ENCODE results near the gene TMEM202. TPM values are rescaled to one million over a fixed set of nuclear protein-coding genes. Genes with fewer than 3 reads are reported as not detected.
"Not testable (repeated sequence)": the region's sequence is repeated elsewhere in the genome, so short reads cannot be mapped to it uniquely, and the experiment has no call there.

Gene TMEM202
- total RNA-seq, 2 donors from 2014 or later, result not detected

GRCh38 chr15:72411544-72411943, 13.4 kb downstream of the TMEM202 start:
- no peak overlapping the region for H3K4me3 Mint-ChIP-seq
- ATAC-seq (replicated peaks in 1 of 2), result no peak
- no peak overlapping the region for H3K27ac Mint-ChIP-seq
- H3K27me3 Mint-ChIP-seq (ENCODE audit: low read depth), result peaks cover 11% of the 10 kb centered on the region
- peaks cover 0 to 2% of the 10 kb centered on the region in 2 donors for H3K9me3 Mint-ChIP-seq
- DNase-seq, result no peak
- H3K4me1 Mint-ChIP-seq (ENCODE audit: low read depth), result no peaks in the 10 kb centered on the region
- H3K36me3 Mint-ChIP-seq (ENCODE audit: insufficient read depth in 2 of 2), result no peaks in the 10 kb centered on the region

GRCh38 chr15:72413337-72413736, 15.2 kb downstream of the TMEM202 start:
- ATAC-seq (replicated peaks in 1 of 2); H3K27me3 Mint-ChIP-seq (ENCODE audit: low read depth); DNase-seq; H3K36me3 Mint-ChIP-seq (ENCODE audit: insufficient read depth in 2 of 2); H3K27ac Mint-ChIP-seq; H3K4me3 Mint-ChIP-seq; H3K4me1 Mint-ChIP-seq (ENCODE audit: low read depth); H3K9me3 Mint-ChIP-seq: not testable (repeated sequence)

GRCh38 chr15:72415304-72415703, 17.2 kb downstream of the TMEM202 start:
- H3K27ac Mint-ChIP-seq, result no peak overlapping the region
- peaks cover 0 to 2% of the 10 kb centered on the region in 2 donors for H3K9me3 Mint-ChIP-seq

GRCh38 chr15:72419768-72420167, 21.7 kb downstream of the TMEM202 start:
- not testable (repeated sequence) for ATAC-seq (replicated peaks in 1 of 2); H3K4me3 Mint-ChIP-seq; DNase-seq; H3K27me3 Mint-ChIP-seq (ENCODE audit: low read depth); H3K4me1 Mint-ChIP-seq (ENCODE audit: low read depth); H3K27ac Mint-ChIP-seq; H3K36me3 Mint-ChIP-seq (ENCODE audit: insufficient read depth in 2 of 2); H3K9me3 Mint-ChIP-seq

More at GRCh38 chr15:72415304-72415703, 17.2 kb downstream of the TMEM202 start:
- ATAC-seq (replicated peaks in 1 of 2) (no peak), DNase-seq (no peak)
- Mint-ChIP-seq H3K4me1 (ENCODE audit: low read depth) (no peaks in the 10 kb centered on the region), H3K4me3 (no peak overlapping the region), H3K36me3 (ENCODE audit: insufficient read depth in 2 of 2) (no peaks in the 10 kb centered on the region), H3K27me3 (ENCODE audit: low read depth) (no peaks in the 10 kb centered on the region)

- H3K27ac Mint-ChIP-seq, result no peak overlapping the region
Measured at GRCh38 chr15:72420576-72420975, 22.5 kb downstream of the TMEM202 start.

GRCh38 chr15:72421484-72421883, 23.4 kb downstream of the TMEM202 start:
- Mint-ChIP-seq H3K27ac (no peak overlapping the region), H3K4me1 (ENCODE audit: low read depth) (no peaks in the 10 kb centered on the region), H3K4me3 (no peak overlapping the region), H3K27me3 (ENCODE audit: low read depth) (no peaks in the 10 kb centered on the region), H3K36me3 (ENCODE audit: insufficient read depth in 2 of 2) (peaks cover 2 to 4% of the 10 kb centered on the region in 2 donors), H3K9me3 (peaks cover 5 to 6% of the 10 kb centered on the region in 2 donors)
- DNase-seq (no peak), ATAC-seq (replicated peaks in 1 of 2) (no peak)

More at GRCh38 chr15:72420576-72420975, 22.5 kb downstream of the TMEM202 start:
- Mint-ChIP-seq H3K27me3 (ENCODE audit: low read depth) (no peaks in the 10 kb centered on the region), H3K36me3 (ENCODE audit: insufficient read depth in 2 of 2) (peaks cover 1 to 4% of the 10 kb centered on the region in 2 donors), H3K9me3 (peaks cover 2 to 5% of the 10 kb centered on the region in 2 donors), H3K4me1 (ENCODE audit: low read depth) (no peaks in the 10 kb centered on the region), H3K4me3 (no peak overlapping the region)
- DNase-seq (no peak), ATAC-seq (replicated peaks in 1 of 2) (no peak)

GRCh38 chr15:72423256-72423655, 25.2 kb downstream of the TMEM202 start:
- Mint-ChIP-seq H3K36me3 (ENCODE audit: insufficient read depth in 2 of 2) (peaks cover 9 to 10% of the 10 kb centered on the region in 2 donors), H3K27me3 (ENCODE audit: low read depth) (no peaks in the 10 kb centered on the region), H3K4me1 (ENCODE audit: low read depth) (no peaks in the 10 kb centered on the region), H3K9me3 (peaks cover 11 to 12% of the 10 kb centered on the region in 2 donors), H3K4me3 (no peak overlapping the region), H3K27ac (no peak overlapping the region)
- DNase-seq, result no peak
- no peak for ATAC-seq (replicated peaks in 1 of 2)

GRCh38 chr15:72426753-72427152, 28.6 kb downstream of the TMEM202 start:
- H3K27ac Mint-ChIP-seq, result no peak overlapping the region
- peaks cover 9 to 10% of the 10 kb centered on the region in 2 donors for H3K36me3 Mint-ChIP-seq (ENCODE audit: insufficient read depth in 2 of 2)
- ATAC-seq (replicated peaks in 1 of 2) (no peak), DNase-seq (no peak)
- H3K9me3 Mint-ChIP-seq, result peaks cover 11 to 13% of the 10 kb centered on the region in 2 donors
- no peaks in the 10 kb centered on the region for H3K27me3 Mint-ChIP-seq (ENCODE audit: low read depth)
- H3K4me3 Mint-ChIP-seq, result no peak overlapping the region
- no peaks in the 10 kb centered on the region for H3K4me1 Mint-ChIP-seq (ENCODE audit: low read depth)

- Mint-ChIP-seq H3K27me3 (ENCODE audit: low read depth) (peaks cover 32% of the 10 kb centered on the region), H3K4me3 (no peak overlapping the region), H3K4me1 (ENCODE audit: low read depth) (no peaks in the 10 kb centered on the region), H3K27ac (no peak overlapping the region), H3K9me3 (peaks cover 8 to 10% of the 10 kb centered on the region in 2 donors), H3K36me3 (ENCODE audit: insufficient read depth in 2 of 2) (peaks cover 6 to 13% of the 10 kb centered on the region in 2 donors)
- no peak for DNase-seq
- ATAC-seq (replicated peaks in 1 of 2), result no peak
Measured at GRCh38 chr15:72437650-72438316, 39.7 kb downstream of the TMEM202 start.

GRCh38 chr15:72442848-72443247, 44.7 kb downstream of the TMEM202 start:
- not testable (repeated sequence) for H3K4me3 Mint-ChIP-seq; H3K27me3 Mint-ChIP-seq (ENCODE audit: low read depth); H3K9me3 Mint-ChIP-seq; ATAC-seq (replicated peaks in 1 of 2); H3K4me1 Mint-ChIP-seq (ENCODE audit: low read depth); DNase-seq; H3K27ac Mint-ChIP-seq; H3K36me3 Mint-ChIP-seq (ENCODE audit: insufficient read depth in 2 of 2)

- no peak for DNase-seq
- no peaks in the 10 kb centered on the region for H3K9me3 Mint-ChIP-seq
- peaks cover 10% of the 10 kb centered on the region for H3K27me3 Mint-ChIP-seq (ENCODE audit: low read depth)
- no peaks in the 10 kb centered on the region for H3K36me3 Mint-ChIP-seq (ENCODE audit: insufficient read depth in 2 of 2)
- no peak for ATAC-seq (replicated peaks in 1 of 2)
- H3K4me1 Mint-ChIP-seq (ENCODE audit: low read depth), result no peaks in the 10 kb centered on the region
- no peak overlapping the region for H3K4me3 Mint-ChIP-seq
- H3K27ac Mint-ChIP-seq, result no peak overlapping the region
Measured at GRCh38 chr15:72445426-72445825, 47.3 kb downstream of the TMEM202 start.

GRCh38 chr15:72450805-72451204, 52.7 kb downstream of the TMEM202 start:
- no peaks in the 10 kb centered on the region for H3K9me3 Mint-ChIP-seq
- peaks cover 14% of the 10 kb centered on the region for H3K27me3 Mint-ChIP-seq (ENCODE audit: low read depth)
- no peak for DNase-seq
- no peak overlapping the region for H3K27ac Mint-ChIP-seq
- H3K4me1 Mint-ChIP-seq (ENCODE audit: low read depth), result no peaks in the 10 kb centered on the region
- no peak for ATAC-seq (replicated peaks in 1 of 2)
- no peaks in the 10 kb centered on the region for H3K36me3 Mint-ChIP-seq (ENCODE audit: insufficient read depth in 2 of 2)
- no peak overlapping the region for H3K4me3 Mint-ChIP-seq

- DNase-seq, result no peak
- Mint-ChIP-seq H3K27ac (no peak overlapping the region), H3K4me3 (no peak overlapping the region), H3K27me3 (ENCODE audit: low read depth) (peaks cover 14% of the 10 kb centered on the region), H3K4me1 (ENCODE audit: low read depth) (no peaks in the 10 kb centered on the region), H3K9me3 (no peaks in the 10 kb centered on the region), H3K36me3 (ENCODE audit: insufficient read depth in 2 of 2) (no peaks in the 10 kb centered on the region)
- ATAC-seq (replicated peaks in 1 of 2), result no peak
Measured at GRCh38 chr15:72451224-72451623, 53.1 kb downstream of the TMEM202 start.

- DNase-seq (no peak), ATAC-seq (replicated peaks in 1 of 2) (no peak)
- Mint-ChIP-seq H3K9me3 (no peaks in the 10 kb centered on the region), H3K4me3 (no peak overlapping the region), H3K36me3 (ENCODE audit: insufficient read depth in 2 of 2) (no peaks in the 10 kb centered on the region), H3K27me3 (ENCODE audit: low read depth) (peaks cover 4% of the 10 kb centered on the region), H3K27ac (no peak overlapping the region), H3K4me1 (ENCODE audit: low read depth) (peaks cover 2% of the 10 kb centered on the region)
Measured at GRCh38 chr15:72456684-72457083, 58.6 kb downstream of the TMEM202 start.

All from activated T-cell treated with anti-CD3 and anti-CD28 coated beads, Interleukin-2, amount 50 U/mL, for 72 hours (primary cell).